ENCODE results near the gene PRKAR1B. TPM values are rescaled to one million over a fixed set of nuclear protein-coding genes. Genes with fewer than 3 reads are reported as not detected.

Gene PRKAR1B
- total RNA-seq, 1 donor from 2014 or later: 21.7 TPM

DNA sequence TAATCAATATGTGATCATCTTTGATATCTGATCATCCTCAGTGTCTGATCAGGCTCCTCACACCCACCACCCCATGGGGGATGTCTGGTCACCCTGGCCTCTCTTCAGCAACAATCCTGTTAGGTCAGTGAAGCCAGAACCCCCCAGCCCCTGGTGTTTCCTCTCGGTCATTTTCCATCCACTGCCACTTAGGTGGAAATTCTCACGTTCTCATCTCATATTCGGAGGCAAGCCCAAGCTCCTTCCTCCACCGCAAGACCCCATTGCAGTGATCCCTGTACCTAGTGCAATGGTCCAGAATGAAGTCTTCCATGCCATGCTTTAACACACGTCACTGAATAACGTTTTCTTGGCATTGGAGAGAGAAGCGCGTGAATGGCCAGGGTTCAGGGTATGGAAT is 103.6 kb downstream of the PRKAR1B start:
- Mint-ChIP-seq H3K36me3 (ENCODE audit: low read depth, unreplicated experiment) (peaks cover 45% of the 10 kb centered on the region), H3K27me3 (ENCODE audit: unreplicated experiment) (peaks cover 2% of the 10 kb centered on the region), H3K27ac (ENCODE audit: unreplicated experiment) (no peak overlapping the region), H3K4me3 (ENCODE audit: unreplicated experiment) (no peak overlapping the region), H3K9me3 (ENCODE audit: unreplicated experiment) (peaks cover 3% of the 10 kb centered on the region), H3K4me1 (ENCODE audit: unreplicated experiment) (peaks cover 12% of the 10 kb centered on the region)
- TF ChIP-seq, protein P1, sequence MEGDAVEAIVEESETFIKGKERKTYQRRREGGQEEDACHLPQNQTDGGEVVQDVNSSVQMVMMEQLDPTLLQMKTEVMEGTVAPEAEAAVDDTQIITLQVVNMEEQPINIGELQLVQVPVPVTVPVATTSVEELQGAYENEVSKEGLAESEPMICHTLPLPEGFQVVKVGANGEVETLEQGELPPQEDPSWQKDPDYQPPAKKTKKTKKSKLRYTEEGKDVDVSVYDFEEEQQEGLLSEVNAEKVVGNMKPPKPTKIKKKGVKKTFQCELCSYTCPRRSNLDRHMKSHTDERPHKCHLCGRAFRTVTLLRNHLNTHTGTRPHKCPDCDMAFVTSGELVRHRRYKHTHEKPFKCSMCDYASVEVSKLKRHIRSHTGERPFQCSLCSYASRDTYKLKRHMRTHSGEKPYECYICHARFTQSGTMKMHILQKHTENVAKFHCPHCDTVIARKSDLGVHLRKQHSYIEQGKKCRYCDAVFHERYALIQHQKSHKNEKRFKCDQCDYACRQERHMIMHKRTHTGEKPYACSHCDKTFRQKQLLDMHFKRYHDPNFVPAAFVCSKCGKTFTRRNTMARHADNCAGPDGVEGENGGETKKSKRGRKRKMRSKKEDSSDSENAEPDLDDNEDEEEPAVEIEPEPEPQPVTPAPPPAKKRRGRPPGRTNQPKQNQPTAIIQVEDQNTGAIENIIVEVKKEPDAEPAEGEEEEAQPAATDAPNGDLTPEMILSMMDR (IDR thresholded peaks at IDR 0.05; ENCODE audit: unreplicated experiment): no peak
- no peak for DNase-seq (ENCODE audit: low spot score)

DNA sequence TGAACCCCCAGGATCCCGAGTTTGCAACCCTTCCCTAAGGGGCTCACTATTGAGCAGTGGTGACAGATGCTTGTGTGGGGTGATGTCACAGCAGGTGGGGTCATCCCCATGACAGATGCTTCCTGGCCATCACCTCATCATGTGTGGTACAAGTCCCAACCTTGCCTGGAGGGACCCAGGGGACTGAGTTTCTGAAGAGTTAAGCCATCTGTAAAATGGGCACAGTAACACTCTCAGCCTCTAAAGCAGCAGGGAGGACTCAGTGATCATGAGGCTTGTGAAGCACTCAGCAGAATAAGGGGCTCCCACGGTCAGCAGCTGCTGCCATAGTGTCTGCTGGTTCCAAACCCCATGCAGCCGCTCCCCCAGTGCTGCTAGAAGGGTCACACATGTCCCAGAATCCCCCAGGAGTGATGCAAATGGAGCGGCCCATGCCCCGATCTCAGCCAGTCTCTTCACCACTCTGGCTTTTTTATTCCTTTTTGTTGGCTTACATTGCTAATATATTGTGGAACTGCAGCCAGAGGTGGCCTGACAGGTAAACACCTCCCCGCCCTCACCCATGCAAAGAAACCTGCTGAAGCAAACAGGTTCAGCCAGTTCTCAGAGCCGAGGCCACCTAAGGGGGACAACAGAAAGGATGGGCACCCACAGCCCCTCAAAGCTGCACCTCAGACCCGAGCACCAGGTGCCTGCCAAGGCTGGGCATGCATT is 105.4 kb downstream of the PRKAR1B start:
- TF ChIP-seq, protein P1 (IDR thresholded peaks at IDR 0.05; ENCODE audit: unreplicated experiment): no peak
- DNase-seq (ENCODE audit: low spot score): no peak
- peaks cover 45% of the 10 kb centered on the region for H3K36me3 Mint-ChIP-seq (ENCODE audit: low read depth, unreplicated experiment)

DNA sequence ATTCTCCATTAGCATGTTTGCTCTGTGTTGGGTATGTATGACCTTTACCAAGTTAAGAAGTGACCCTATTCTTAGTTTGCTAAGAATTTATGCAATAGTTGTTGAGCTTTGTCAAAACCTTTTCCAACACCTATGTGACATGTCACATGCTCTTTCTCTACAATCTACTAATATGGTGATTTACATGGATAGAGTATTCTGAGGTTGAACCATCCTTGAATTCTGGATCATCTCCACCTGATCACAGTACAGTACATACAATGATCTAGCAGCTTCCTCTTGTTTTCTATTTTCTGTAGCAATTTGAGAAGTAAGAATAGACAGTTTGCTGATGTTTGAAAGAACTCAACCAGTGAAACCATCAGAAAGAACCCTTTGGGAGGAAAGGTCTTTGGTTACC is 106.2 kb downstream of the PRKAR1B start:
- TF ChIP-seq, protein P1 (IDR thresholded peaks at IDR 0.05; ENCODE audit: unreplicated experiment): no peak
- H3K4me3 Mint-ChIP-seq (ENCODE audit: unreplicated experiment): no peak overlapping the region
- peaks cover 17% of the 10 kb centered on the region for H3K4me1 Mint-ChIP-seq (ENCODE audit: unreplicated experiment)
- peaks cover 45% of the 10 kb centered on the region for H3K36me3 Mint-ChIP-seq (ENCODE audit: low read depth, unreplicated experiment)
- no peak for DNase-seq (ENCODE audit: low spot score)
- no peak overlapping the region for H3K27ac Mint-ChIP-seq (ENCODE audit: unreplicated experiment)
- peaks cover 3% of the 10 kb centered on the region for H3K27me3 Mint-ChIP-seq (ENCODE audit: unreplicated experiment)
- H3K9me3 Mint-ChIP-seq (ENCODE audit: unreplicated experiment): peaks cover under 1% of the 10 kb centered on the region

More for the DNA sequence above, 105.4 kb downstream of the PRKAR1B start:
- peaks cover 17% of the 10 kb centered on the region for H3K4me1 Mint-ChIP-seq (ENCODE audit: unreplicated experiment)
- H3K9me3 Mint-ChIP-seq (ENCODE audit: unreplicated experiment): peaks cover 3% of the 10 kb centered on the region
- no peak overlapping the region for H3K4me3 Mint-ChIP-seq (ENCODE audit: unreplicated experiment)
- H3K27ac Mint-ChIP-seq (ENCODE audit: unreplicated experiment): no peak overlapping the region
- H3K27me3 Mint-ChIP-seq (ENCODE audit: unreplicated experiment): peaks cover 5% of the 10 kb centered on the region

DNA sequence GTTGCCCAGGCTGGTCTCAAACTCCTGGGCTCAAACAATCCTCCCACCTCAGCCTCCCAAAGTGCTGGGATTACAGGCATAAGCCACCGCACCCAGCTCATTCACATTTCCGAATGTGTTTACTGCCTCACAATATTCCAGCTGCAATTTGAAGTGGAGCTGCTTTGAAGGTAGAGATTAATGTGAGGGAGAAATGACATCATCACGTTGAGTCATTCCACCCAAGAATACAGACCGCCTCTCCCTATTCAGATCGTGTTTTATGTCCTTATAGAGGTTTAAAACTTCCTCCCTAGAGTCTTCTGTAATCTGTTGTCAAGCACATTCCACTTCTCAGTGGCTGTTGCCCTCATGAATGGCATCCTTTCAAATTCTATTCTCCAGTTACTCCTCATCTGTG is 107.0 kb downstream of the PRKAR1B start:
- peaks cover 17% of the 10 kb centered on the region for H3K4me1 Mint-ChIP-seq (ENCODE audit: unreplicated experiment)
- no peak overlapping the region for H3K27ac Mint-ChIP-seq (ENCODE audit: unreplicated experiment)
- no peaks in the 10 kb centered on the region for H3K9me3 Mint-ChIP-seq (ENCODE audit: unreplicated experiment)
- H3K36me3 Mint-ChIP-seq (ENCODE audit: low read depth, unreplicated experiment): peaks cover 43% of the 10 kb centered on the region
- H3K4me3 Mint-ChIP-seq (ENCODE audit: unreplicated experiment): peak overlapping the region; percentile 62
- peaks cover 4% of the 10 kb centered on the region for H3K27me3 Mint-ChIP-seq (ENCODE audit: unreplicated experiment)
- TF ChIP-seq, protein P1 (IDR thresholded peaks at IDR 0.05; ENCODE audit: unreplicated experiment): no peak
- no peak for DNase-seq (ENCODE audit: low spot score)

DNA sequence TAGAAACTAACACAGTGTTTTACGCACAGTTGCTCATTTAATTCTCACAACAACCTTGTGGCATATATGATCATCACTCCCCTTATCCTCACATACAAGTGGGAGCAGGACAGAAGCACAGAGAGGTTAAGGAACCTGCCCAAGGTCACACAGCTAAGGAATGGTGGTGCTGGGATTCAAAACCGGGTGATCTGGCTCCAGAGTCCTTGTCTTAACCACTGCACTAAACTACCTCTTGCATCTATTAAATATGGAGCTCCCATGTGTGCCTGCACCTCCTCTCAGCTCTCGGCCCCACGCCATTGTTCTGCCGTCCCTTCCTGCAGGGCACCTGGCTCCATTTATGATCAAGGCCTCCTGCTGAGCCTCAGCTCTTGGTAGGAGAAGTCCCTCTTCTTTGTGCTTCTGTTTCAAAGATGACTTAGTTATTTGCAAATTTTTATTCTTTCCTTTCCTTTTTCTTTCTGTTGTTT is 107.7 kb downstream of the PRKAR1B start:
- peaks cover 37% of the 10 kb centered on the region for H3K36me3 Mint-ChIP-seq (ENCODE audit: low read depth, unreplicated experiment)
- TF ChIP-seq, protein P1 (IDR thresholded peaks at IDR 0.05; ENCODE audit: unreplicated experiment): no peak
- no peak overlapping the region for H3K4me3 Mint-ChIP-seq (ENCODE audit: unreplicated experiment)
- peaks cover 17% of the 10 kb centered on the region for H3K4me1 Mint-ChIP-seq (ENCODE audit: unreplicated experiment)
- H3K27ac Mint-ChIP-seq (ENCODE audit: unreplicated experiment): no peak overlapping the region
- no peak for DNase-seq (ENCODE audit: low spot score)
- H3K27me3 Mint-ChIP-seq (ENCODE audit: unreplicated experiment): peaks cover 4% of the 10 kb centered on the region
- H3K9me3 Mint-ChIP-seq (ENCODE audit: unreplicated experiment): no peaks in the 10 kb centered on the region

Data from endothelial cell (in vitro differentiated cells).